Stomach (tissue), 9 donors: Measurements from ENCODE around the gene IRF8. TPM values are rescaled to one million over a fixed set of nuclear protein-coding genes. Genes with fewer than 3 reads are reported as not detected.
A peak's percentile ranks its signal among the peaks of the same experiment; 100 is the strongest.

Experiments
- DNase-seq, 2 donors: peaks; one replicate each; pipeline versions ENCODE4 v3.0.0 to v3.0.0-alpha.2; 2013 to 2019
- H3K27ac ChIP-seq, 5 donors: fragments of 200-600 bp in 4 of 5; sonication (generic) in 4 of 5; one replicate each; pipeline ENCODE4 v1.5.1; 2013 to 2019; ENCODE audit warnings: mild to moderate bottlenecking in 1 of 5, moderate library complexity in 1 of 5
- H3K27me3 ChIP-seq, 3 donors: fragments of 200-600 bp; sonication (generic); one replicate each; pipeline ENCODE4 v1.5.1; 2017 to 2019; ENCODE audit warnings: mixed run types in 1 of 3
- H3K36me3 ChIP-seq, 4 donors: fragments of 200-600 bp; sonication (generic); 1 replicate in 3 of 4; 2 replicates in 1 of 4; pipeline ENCODE4 v1.5.1; 2016 to 2019
- H3K4me1 ChIP-seq, 4 donors: fragments of 200-600 bp; sonication (generic); one replicate each; pipeline ENCODE4 v1.5.1; 2016 to 2019
- H3K4me3 ChIP-seq, 4 donors: fragments of 200-600 bp; sonication (generic) in 3 of 4; one replicate each; pipeline ENCODE4 v1.5.1; 2016 to 2019; ENCODE audit warnings: mild to moderate bottlenecking in 1 of 4
- H3K9me3 ChIP-seq, 4 donors: fragments of 200-600 bp; sonication (generic); one replicate each; pipeline ENCODE4 v1.5.1; 2016 to 2019
- EP300 ChIP-seq: sonication (generic); formaldehyde crosslinking; IDR thresholded peaks from one replicate; pipeline ENCODE4 v1.6.1; 2017; ENCODE audit warnings: antibody characterized with exemption
- POLR2A ChIP-seq, 4 donors: fragments of 450-650 bp; IDR thresholded peaks; one replicate each; pipeline ENCODE4 v1.6.1; 2016; ENCODE audit warnings: antibody characterized with exemption in 4 of 4, control low read depth in 2 of 4, mild to moderate bottlenecking in 1 of 4, moderate library complexity in 1 of 4
- POLR2AphosphoS5 ChIP-seq, 3 donors: sonication (generic); formaldehyde crosslinking; IDR thresholded peaks; one replicate each; pipeline ENCODE4 v1.6.1; 2016; ENCODE audit warnings: antibody characterized with exemption in 3 of 3
- WGBS, 5 donors: extraction: QIAGEN DNeasy Blood & Tissue Kit in 3 of 5; methylation state at CpG; one replicate each; pipeline versions ENCODE4 v1.1.5 to v1.1.7; 2013 to 2018; 5-methylcytosine and 5-hydroxymethylcytosine counted together
- intact Hi-C: fragments of 100-400 bp; cut with DNase I; formaldehyde crosslinking; loops from one replicate; pipeline ENCODE4 v1.15.1; 2023; ENCODE audit warnings: low total_unique reads
- polyA plus RNA-seq, 3 donors: library from polyadenylated mRNA; stranded (reverse); fragments of 200-250 nt; gene quantifications; one replicate each; pipeline ENCODE4 v1.2.3, GENCODE V29; 2013
- total RNA-seq, 5 donors: library from RNA; depleted of rRNA; stranded (reverse); fragments of >200 nt; gene quantifications; one replicate each; pipeline versions ENCODE4 v1.1.0 to v1.2.3, GENCODE V29; 2014 to 2016
- TF ChIP-seq, protein P1 (sequence below), 7 experiments: fragments of 450-650 bp in 4 of 7; fragments of 200-600 bp in 3 of 7; sonication (generic) in 3 of 7; IDR thresholded peaks; one replicate each; pipeline ENCODE4 v1.5.1; 2016 to 2019; ENCODE audit warnings: antibody characterized with exemption in 7 of 7, control low read depth in 2 of 7, mild to moderate bottlenecking in 1 of 7
- donor health status: healthy with polysubstance abuse.
- donor health status: Bipolar disorder and iron deficiency.
- donor health status: healthy.

Gene IRF8
- total and polyA plus RNA-seq, 8 donors: 5.2 to 49.8 (median 12.1) TPM

GRCh38 chr16:85892760-85893159 lies 6.2 kb upstream of the IRF8 start:
- intact Hi-C loops: no loop called here
- Histone ChIP-seq H3K36me3 (no peaks in the 10 kb centered on the region), H3K9me3 (no peaks in the 10 kb centered on the region), H3K27ac (no peak overlapping the region), H3K27me3 (peaks cover 0 to 19% (median 0%) of the 10 kb centered on the region in 3 donors), H3K4me1 (peaks cover 7 to 29% (median 11%) of the 10 kb centered on the region in 4 donors), H3K4me3 (no peak overlapping the region)
- no peak for DNase-seq
- WGBS, 5 donors: 81 to 92% (median 90%) methylated on average over 4 of the region's 4 CpGs
- TF ChIP-seq POLR2AphosphoS5 (IDR thresholded peaks at IDR 0.05) (no peak), POLR2A (IDR thresholded peaks at IDR 0.05) (no peak), EP300 (no peak)
- TF ChIP-seq, protein P1, sequence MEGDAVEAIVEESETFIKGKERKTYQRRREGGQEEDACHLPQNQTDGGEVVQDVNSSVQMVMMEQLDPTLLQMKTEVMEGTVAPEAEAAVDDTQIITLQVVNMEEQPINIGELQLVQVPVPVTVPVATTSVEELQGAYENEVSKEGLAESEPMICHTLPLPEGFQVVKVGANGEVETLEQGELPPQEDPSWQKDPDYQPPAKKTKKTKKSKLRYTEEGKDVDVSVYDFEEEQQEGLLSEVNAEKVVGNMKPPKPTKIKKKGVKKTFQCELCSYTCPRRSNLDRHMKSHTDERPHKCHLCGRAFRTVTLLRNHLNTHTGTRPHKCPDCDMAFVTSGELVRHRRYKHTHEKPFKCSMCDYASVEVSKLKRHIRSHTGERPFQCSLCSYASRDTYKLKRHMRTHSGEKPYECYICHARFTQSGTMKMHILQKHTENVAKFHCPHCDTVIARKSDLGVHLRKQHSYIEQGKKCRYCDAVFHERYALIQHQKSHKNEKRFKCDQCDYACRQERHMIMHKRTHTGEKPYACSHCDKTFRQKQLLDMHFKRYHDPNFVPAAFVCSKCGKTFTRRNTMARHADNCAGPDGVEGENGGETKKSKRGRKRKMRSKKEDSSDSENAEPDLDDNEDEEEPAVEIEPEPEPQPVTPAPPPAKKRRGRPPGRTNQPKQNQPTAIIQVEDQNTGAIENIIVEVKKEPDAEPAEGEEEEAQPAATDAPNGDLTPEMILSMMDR (IDR thresholded peaks at IDR 0.05): no peak

GRCh38 chr16:85894266-85894665 lies 4.7 kb upstream of the IRF8 start:
- intact Hi-C loops: no loop called here

GRCh38 chr16:85897382-85897781 lies 1.6 kb upstream of the IRF8 start:
- TF ChIP-seq POLR2A (IDR thresholded peaks at IDR 0.05) (no peak), POLR2AphosphoS5 (IDR thresholded peaks at IDR 0.05) (no peak), EP300 (no peak)
- TF ChIP-seq, protein P1 (IDR thresholded peaks at IDR 0.05): no peak
- intact Hi-C loops: no loop called here
- H3K4me3 ChIP-seq: no peak overlapping the region
- H3K27ac ChIP-seq: no peak overlapping the region
- H3K27me3 ChIP-seq: peaks cover 0 to 37% (median 9%) of the 10 kb centered on the region in 3 donors
- DNase-seq: peak in 1 of 2 donors; percentile 62
- WGBS, 5 donors: 16 to 34% (median 27%) methylated on average over 2 of the region's 2 CpGs
- H3K9me3 ChIP-seq: no peaks in the 10 kb centered on the region
- H3K4me1 ChIP-seq: peaks cover 12 to 50% (median 34%) of the 10 kb centered on the region in 4 donors
- H3K36me3 ChIP-seq: no peaks in the 10 kb centered on the region

More at GRCh38 chr16:85894266-85894665, 4.7 kb upstream of the IRF8 start:
- Histone ChIP-seq H3K4me1 (peaks cover 9 to 35% (median 22%) of the 10 kb centered on the region in 4 donors), H3K9me3 (no peaks in the 10 kb centered on the region), H3K4me3 (no peak overlapping the region), H3K27ac (no peak overlapping the region), H3K27me3 (peaks cover 0 to 22% (median 9%) of the 10 kb centered on the region in 3 donors), H3K36me3 (no peaks in the 10 kb centered on the region)
- peak in 1 of 2 donors; percentile 63 for DNase-seq
- TF ChIP-seq POLR2AphosphoS5 (IDR thresholded peaks at IDR 0.05) (no peak), POLR2A (IDR thresholded peaks at IDR 0.05) (no peak), EP300 (no peak)
- TF ChIP-seq, protein P1 (IDR thresholded peaks at IDR 0.05): no peak
- WGBS, 5 donors: 50 to 74% (median 60%) methylated on average over 3 to 6 of the region's 6 CpGs

DNA sequence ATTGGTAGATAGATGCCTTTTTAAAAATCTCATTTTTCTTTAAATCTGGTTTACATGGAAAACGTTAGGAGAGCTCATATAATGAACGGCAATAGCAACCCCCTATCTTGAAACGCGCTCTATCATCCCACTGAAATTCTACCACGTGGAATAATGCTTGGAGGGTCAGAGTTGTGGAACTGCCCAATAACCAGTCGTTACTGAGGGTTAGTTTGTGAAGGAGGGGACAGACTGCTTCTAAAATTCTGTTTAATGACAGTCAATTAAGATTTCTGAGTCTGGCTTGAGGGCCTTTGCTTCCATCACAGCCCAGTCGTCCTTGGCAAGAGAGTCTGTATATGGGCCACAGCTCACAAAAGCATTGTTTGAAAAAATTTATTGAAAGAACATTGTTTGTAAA lies 482 bp downstream of the IRF8 start:
- 8 to 29% (median 15%) methylated on average over 7 of the region's 7 CpGs for WGBS, 5 donors
- intact Hi-C loops: no loop called here

More for the DNA sequence above, 482 bp downstream of the IRF8 start:
- peaks cover 0 to 37% (median 9%) of the 10 kb centered on the region in 3 donors for H3K27me3 ChIP-seq
- DNase-seq: peak in 1 of 2 donors; percentile 13
- no peak for TF ChIP-seq EP300
- TF ChIP-seq POLR2AphosphoS5 (IDR thresholded peaks at IDR 0.05): no peak
- TF ChIP-seq POLR2A (IDR thresholded peaks at IDR 0.05): no peak
- TF ChIP-seq, protein P1 (IDR thresholded peaks at IDR 0.05): no peak
- H3K36me3 ChIP-seq: peaks cover 0 to 13% (median 6%) of the 10 kb centered on the region in 4 donors
- H3K27ac ChIP-seq: peak overlapping the region; percentile 42 to 84 (median 82)
- H3K9me3 ChIP-seq: no peaks in the 10 kb centered on the region
- peak overlapping the region; percentile 60 to 64 (median 63) for H3K4me3 ChIP-seq
- peaks cover 19 to 70% (median 45%) of the 10 kb centered on the region in 4 donors for H3K4me1 ChIP-seq
